HG03025 (cell line): ENCODE data around the gene ACSL5.
"Not testable (repeated sequence)": the region's sequence is repeated elsewhere in the genome, so short reads cannot be mapped to it uniquely, and the experiment has no call there.

ENCODE experiments used
- ATAC-seq: cut with Tn5 transposase; IDR thresholded peaks from one replicate; pipeline ENCODE4 v1.9.1; 2021; ENCODE audit warnings: mild to moderate bottlenecking, moderate library complexity; ENCODE audit not compliant: unreplicated experiment, low FRiP score

The ACSL5 gene

GRCh38 chr10:112456533-112456932, 82.6 kb downstream of the ACSL5 start:
- no peak for ATAC-seq

GRCh38 chr10:112460366-112460765, 86.5 kb downstream of the ACSL5 start:
- no peak for ATAC-seq

GRCh38 chr10:112461029-112461887, 87.3 kb downstream of the ACSL5 start:
- ATAC-seq = no peak

GRCh38 chr10:112464074-112464473, 90.2 kb downstream of the ACSL5 start:
- not testable (repeated sequence) for ATAC-seq

GRCh38 chr10:112465299-112465883, 91.5 kb downstream of the ACSL5 start:
- no peak for ATAC-seq

DNA sequence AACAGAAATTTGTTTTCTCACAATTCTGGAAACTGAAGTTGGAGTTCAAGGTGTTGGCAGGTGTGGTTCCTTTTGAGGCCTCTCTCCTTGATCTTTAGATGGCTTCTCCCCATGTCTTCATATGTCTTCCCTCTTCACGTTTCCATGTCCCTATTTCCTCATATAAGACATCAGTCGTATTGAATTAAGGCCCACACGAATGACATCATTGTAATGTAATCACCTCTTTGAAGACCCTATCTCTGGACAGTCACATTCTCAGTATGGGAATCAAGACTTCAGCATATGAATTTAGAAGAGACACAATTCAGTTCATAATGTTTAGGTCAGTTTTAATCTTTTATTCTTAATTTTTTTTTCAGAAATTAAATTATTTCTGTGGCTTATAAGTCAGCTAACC, 92.9 kb downstream of the ACSL5 start:
- no peak for ATAC-seq

DNA sequence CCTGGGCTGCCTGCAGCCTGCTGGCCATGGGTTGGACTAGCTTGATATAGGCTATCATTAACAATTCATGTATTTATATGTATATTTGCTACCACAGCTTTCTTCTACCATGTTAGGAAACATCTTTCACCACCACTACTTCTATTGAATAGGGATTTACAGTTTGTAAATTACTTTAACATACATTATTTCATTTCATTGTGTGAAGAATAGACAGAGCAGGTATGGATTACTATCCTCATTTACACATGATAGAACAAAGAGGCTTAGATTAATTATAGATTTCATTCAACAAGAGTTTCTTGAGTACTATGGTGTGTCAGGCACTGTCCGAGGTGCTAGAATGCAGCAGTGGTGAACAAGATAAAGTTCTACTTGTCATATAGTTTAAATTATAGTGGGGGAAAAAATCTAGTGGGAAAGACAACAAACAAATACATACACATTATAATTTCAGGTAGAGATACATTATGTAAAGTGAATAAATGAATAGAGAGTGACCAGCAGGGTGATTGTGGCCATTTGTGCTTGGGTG, 93.7 kb downstream of the ACSL5 start:
- no peak for ATAC-seq

GRCh38 chr10:112471878-112472487, 98.1 kb downstream of the ACSL5 start:
- no peak for ATAC-seq

DNA sequence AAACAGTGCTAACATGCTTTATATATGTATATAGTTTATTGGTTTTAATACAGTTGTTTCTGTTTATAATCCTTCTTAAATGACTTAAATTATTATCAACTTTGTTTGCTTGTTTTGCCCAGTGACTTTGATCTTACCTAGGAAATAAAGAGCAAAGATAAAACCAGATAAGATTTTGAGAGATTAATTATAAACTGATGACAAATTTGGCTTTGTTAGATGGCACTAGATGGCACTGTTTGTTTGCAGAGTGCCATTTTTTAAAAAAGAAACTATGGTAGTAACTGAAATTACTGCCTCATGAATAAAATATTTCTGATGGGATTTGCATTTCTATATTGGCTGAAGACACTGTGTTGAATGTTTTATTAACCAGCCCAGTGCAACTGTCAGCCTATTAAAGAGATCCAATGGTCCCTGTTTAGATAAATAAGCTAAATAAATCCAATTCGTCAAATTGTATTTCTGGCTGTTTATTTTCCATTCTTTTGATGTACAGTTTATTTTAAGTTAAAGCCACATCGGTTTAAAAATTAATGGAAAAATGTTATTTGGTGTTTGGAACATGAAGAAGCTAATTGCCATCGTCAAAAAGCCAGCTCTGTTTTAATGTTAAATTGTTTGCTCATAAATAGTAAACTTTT, 101.8 kb downstream of the ACSL5 start:
- no peak for ATAC-seq
